HUES48 (cell line): ENCODE data around the gene AR.

ENCODE experiments used
- H3K27ac ChIP-seq: one replicate; pipeline ENCODE4 v1.7.0; 2013; ENCODE audit warnings: low read depth, low read length, inconsistent platforms
- H3K27me3 ChIP-seq: 2 replicates; pipeline ENCODE4 v1.6.1; 2013; ENCODE audit warnings: mild to moderate bottlenecking, low read length; ENCODE audit not compliant: control insufficient read depth, insufficient read depth
- H3K36me3 ChIP-seq: 2 replicates; pipeline ENCODE4 v1.6.1; 2013; ENCODE audit warnings: low read length; ENCODE audit not compliant: control insufficient read depth, insufficient read depth
- H3K4me1 ChIP-seq: 2 replicates; pipeline ENCODE4 v1.6.1; 2013; ENCODE audit warnings: mild to moderate bottlenecking, low read length; ENCODE audit not compliant: control insufficient read depth, insufficient read depth
- H3K4me3 ChIP-seq: 2 replicates; pipeline ENCODE4 v1.5.1; 2013; ENCODE audit warnings: mild to moderate bottlenecking, low read depth, low read length
- H3K9ac ChIP-seq: 2 replicates; pipeline ENCODE4 v1.6.1; 2013; ENCODE audit warnings: mild to moderate bottlenecking, low read depth, low read length, moderate library complexity
- H3K9me3 ChIP-seq: 2 replicates; pipeline ENCODE4 v1.6.1; 2013; ENCODE audit warnings: low read length; ENCODE audit not compliant: control insufficient read depth, insufficient read depth

The AR gene

GRCh38 chrX:67568769-67569168, 24.9 kb downstream of the AR start:
- no peak overlapping the region for H3K9ac ChIP-seq

GRCh38 chrX:67570839-67571238, 27.0 kb downstream of the AR start:
- H3K9me3 ChIP-seq = peaks cover 50% of the 10 kb centered on the region
- no peaks in the 10 kb centered on the region for H3K36me3 ChIP-seq
- no peak overlapping the region for H3K27ac ChIP-seq
- no peak overlapping the region for H3K4me3 ChIP-seq
- no peaks in the 10 kb centered on the region for H3K27me3 ChIP-seq
- peaks cover 5% of the 10 kb centered on the region; the same call in 1 of the 2 replicates for H3K4me1 ChIP-seq
- no peak overlapping the region for H3K9ac ChIP-seq

More at GRCh38 chrX:67568769-67569168, 24.9 kb downstream of the AR start:
- Histone ChIP-seq H3K9me3 (peaks cover 43% of the 10 kb centered on the region), H3K36me3 (no peaks in the 10 kb centered on the region), H3K4me1 (peaks cover 5% of the 10 kb centered on the region; the same call in 1 of the 2 replicates), H3K27me3 (no peaks in the 10 kb centered on the region), H3K27ac (no peak overlapping the region), H3K4me3 (no peak overlapping the region)

GRCh38 chrX:67574696-67575095, 30.9 kb downstream of the AR start:
- H3K27ac ChIP-seq = no peak overlapping the region
- H3K27me3 ChIP-seq = no peaks in the 10 kb centered on the region
- no peak overlapping the region for H3K4me3 ChIP-seq
- H3K36me3 ChIP-seq = no peaks in the 10 kb centered on the region
- peaks cover 52% of the 10 kb centered on the region for H3K9me3 ChIP-seq
- no peak overlapping the region for H3K9ac ChIP-seq
- H3K4me1 ChIP-seq = peaks cover 7% of the 10 kb centered on the region; the same call in 1 of the 2 replicates

GRCh38 chrX:67582436-67582835, 38.6 kb downstream of the AR start:
- H3K9ac ChIP-seq = no peak overlapping the region
- H3K36me3 ChIP-seq = no peaks in the 10 kb centered on the region
- no peaks in the 10 kb centered on the region for H3K27me3 ChIP-seq
- H3K27ac ChIP-seq = no peak overlapping the region
- H3K9me3 ChIP-seq = peaks cover 44% of the 10 kb centered on the region
- peaks cover 8% of the 10 kb centered on the region; the same call in 1 of the 2 replicates for H3K4me1 ChIP-seq
- H3K4me3 ChIP-seq = no peak overlapping the region

DNA sequence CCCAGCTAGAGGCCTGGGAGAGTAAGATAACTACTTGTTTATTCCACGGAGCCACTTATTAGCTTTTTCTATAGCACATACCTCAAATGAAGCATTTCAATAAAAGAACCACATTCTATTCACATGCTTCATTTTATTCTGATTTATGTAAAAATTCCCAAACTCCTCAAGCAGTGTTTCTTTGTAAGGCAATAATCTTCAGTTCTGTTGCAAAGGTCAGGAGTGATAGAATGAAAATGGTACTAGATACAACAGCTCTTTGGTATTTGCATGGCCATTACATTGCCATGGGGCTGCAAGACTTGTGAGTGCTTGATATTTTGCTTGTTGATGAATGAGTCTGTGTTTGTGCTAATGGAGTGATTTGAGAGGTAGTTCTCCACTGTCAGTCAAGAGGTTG, 39.4 kb downstream of the AR start:
- Histone ChIP-seq H3K36me3 (no peaks in the 10 kb centered on the region), H3K4me1 (peaks cover 8% of the 10 kb centered on the region; the same call in 1 of the 2 replicates), H3K27ac (no peak overlapping the region), H3K4me3 (no peak overlapping the region), H3K9ac (no peak overlapping the region), H3K9me3 (peaks cover 39% of the 10 kb centered on the region), H3K27me3 (no peaks in the 10 kb centered on the region)

GRCh38 chrX:67585401-67585800, 41.6 kb downstream of the AR start:
- Histone ChIP-seq H3K9me3 (peaks cover 34% of the 10 kb centered on the region), H3K27me3 (no peaks in the 10 kb centered on the region), H3K4me3 (no peak overlapping the region), H3K27ac (no peak overlapping the region), H3K9ac (no peak overlapping the region), H3K36me3 (no peaks in the 10 kb centered on the region), H3K4me1 (peaks cover 5% of the 10 kb centered on the region; the same call in 1 of the 2 replicates)

DNA sequence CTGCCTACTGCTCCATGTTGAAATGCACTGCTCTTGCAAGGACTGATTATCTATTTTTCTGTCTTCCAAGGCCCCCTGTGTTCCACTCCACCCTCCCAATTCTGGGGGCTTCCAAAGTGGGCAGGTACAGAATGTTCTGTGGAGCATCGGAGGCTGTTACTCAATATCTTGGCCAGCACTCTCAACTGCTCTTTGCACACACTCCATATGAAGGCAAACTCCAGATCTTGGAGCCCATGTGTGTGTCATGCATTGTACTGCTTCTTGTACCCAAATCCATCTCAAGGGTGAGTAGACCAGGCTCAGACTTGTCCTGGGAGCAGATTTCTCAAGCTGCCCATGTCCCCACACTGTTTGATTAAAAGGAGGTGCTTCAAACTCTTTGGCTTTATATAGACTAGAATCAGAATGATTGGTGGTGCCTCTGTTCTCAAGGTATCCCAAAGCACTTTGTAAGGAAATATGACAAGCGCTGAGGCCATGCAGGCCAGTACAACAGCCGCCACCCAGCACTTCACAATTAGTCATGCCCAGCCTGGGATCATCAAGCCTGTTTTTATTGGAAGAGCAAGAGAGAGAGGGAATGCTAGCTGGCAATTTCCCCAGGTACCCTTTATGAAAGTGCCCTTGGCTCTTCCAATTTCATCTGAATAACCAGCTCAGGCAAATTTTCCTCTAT, 44.3 kb downstream of the AR start:
- H3K4me3 ChIP-seq = no peak overlapping the region
- peaks cover 25% of the 10 kb centered on the region for H3K9me3 ChIP-seq
- peaks cover 5% of the 10 kb centered on the region; the same call in 1 of the 2 replicates for H3K4me1 ChIP-seq
- no peaks in the 10 kb centered on the region for H3K27me3 ChIP-seq
- H3K27ac ChIP-seq = no peak overlapping the region
- H3K36me3 ChIP-seq = no peaks in the 10 kb centered on the region
- no peak overlapping the region for H3K9ac ChIP-seq

GRCh38 chrX:67596839-67597790, 53.3 kb downstream of the AR start:
- Histone ChIP-seq H3K9ac (no peak overlapping the region), H3K4me3 (no peak overlapping the region), H3K27me3 (no peaks in the 10 kb centered on the region), H3K36me3 (no peaks in the 10 kb centered on the region), H3K9me3 (peaks cover 32% of the 10 kb centered on the region), H3K4me1 (no peaks in the 10 kb centered on the region), H3K27ac (no peak overlapping the region)

GRCh38 chrX:67599532-67599931, 55.7 kb downstream of the AR start:
- Histone ChIP-seq H3K4me1 (no peaks in the 10 kb centered on the region), H3K4me3 (no peak overlapping the region), H3K9me3 (peaks cover 24% of the 10 kb centered on the region), H3K27me3 (no peaks in the 10 kb centered on the region), H3K9ac (no peak overlapping the region), H3K36me3 (no peaks in the 10 kb centered on the region), H3K27ac (no peak overlapping the region)

GRCh38 chrX:67601771-67602170, 58.0 kb downstream of the AR start:
- H3K27me3 ChIP-seq = no peaks in the 10 kb centered on the region
- no peaks in the 10 kb centered on the region for H3K36me3 ChIP-seq
- no peak overlapping the region for H3K9ac ChIP-seq
- H3K27ac ChIP-seq = no peak overlapping the region
- H3K9me3 ChIP-seq = peaks cover 28% of the 10 kb centered on the region
- H3K4me1 ChIP-seq = peaks cover 7% of the 10 kb centered on the region
- H3K4me3 ChIP-seq = no peak overlapping the region
